Measurements from ENCODE around the gene PON2. TPM values are rescaled to one million over a fixed set of nuclear protein-coding genes. Genes with fewer than 3 reads are reported as not detected.

The PON2 gene
- total RNA-seq, 1 donor from 2014 or later, result 152 TPM

GRCh38 chr7:95405208-95405607 lies 29.6 kb downstream of the PON2 start:
- Histone ChIP-seq H4K20me1 (ENCODE audit: insufficient read depth, low read length) (no peaks in the 10 kb centered on the region), H3K36me3 (ENCODE audit: insufficient read depth, low read length) (peaks cover 31% of the 10 kb centered on the region), H3K79me2 (ENCODE audit: insufficient read depth, low read length) (no peaks in the 10 kb centered on the region), H3K4me1 (ENCODE audit: insufficient read depth, low read length) (no peaks in the 10 kb centered on the region), H3K27ac (ENCODE audit: low read depth, low read length) (no peak overlapping the region), H3K9ac (ENCODE audit: low read length) (no peak overlapping the region), H2AFZ (ENCODE audit: low read depth, low read length) (no peak overlapping the region), H3K9me3 (ENCODE audit: insufficient read depth, low read depth, low read length) (no peaks in the 10 kb centered on the region), H3K27me3 (ENCODE audit: insufficient read depth, low read length) (no peaks in the 10 kb centered on the region), H3K4me2 (ENCODE audit: low read length) (no peak overlapping the region), H3K4me3 (ENCODE audit: insufficient read depth, low read depth, low read length) (no peak overlapping the region)
- Mint-ChIP-seq H3K36me3 (ENCODE audit: low read depth, unreplicated experiment) (peaks cover 14% of the 10 kb centered on the region), H3K27ac (ENCODE audit: unreplicated experiment) (no peak overlapping the region), H3K4me1 (ENCODE audit: low read depth, unreplicated experiment) (no peaks in the 10 kb centered on the region), H3K4me3 (ENCODE audit: unreplicated experiment) (no peak overlapping the region), H3K9me3 (ENCODE audit: unreplicated experiment) (no peaks in the 10 kb centered on the region), H3K27me3 (ENCODE audit: low read depth, unreplicated experiment) (no peaks in the 10 kb centered on the region)
- DNase-seq (ENCODE audit: low read depth), result no peak
- TF ChIP-seq EZH2 (IDR thresholded peaks at IDR 0.05; ENCODE audit: insufficient read depth, low read length) (no peak), CTCF (IDR thresholded peaks at IDR 0.05; ENCODE audit: insufficient read depth, low read depth, low read length) (no peak)
- no peak for FAIRE-seq

GRCh38 chr7:95404316-95404865 lies 30.4 kb downstream of the PON2 start:
- no peaks in the 10 kb centered on the region for H4K20me1 ChIP-seq (ENCODE audit: insufficient read depth, low read length)
- peaks cover 25% of the 10 kb centered on the region for H3K36me3 ChIP-seq (ENCODE audit: insufficient read depth, low read length)
- H3K79me2 ChIP-seq (ENCODE audit: insufficient read depth, low read length), result no peaks in the 10 kb centered on the region
- no peak for FAIRE-seq
- no peak for DNase-seq (ENCODE audit: low read depth)
- Mint-ChIP-seq H3K4me1 (ENCODE audit: low read depth, unreplicated experiment) (no peaks in the 10 kb centered on the region), H3K27me3 (ENCODE audit: low read depth, unreplicated experiment) (no peaks in the 10 kb centered on the region), H3K36me3 (ENCODE audit: low read depth, unreplicated experiment) (peaks cover 10% of the 10 kb centered on the region), H3K27ac (ENCODE audit: unreplicated experiment) (no peak overlapping the region), H3K9me3 (ENCODE audit: unreplicated experiment) (no peaks in the 10 kb centered on the region), H3K4me3 (ENCODE audit: unreplicated experiment) (no peak overlapping the region)
- no peak overlapping the region for H3K27ac ChIP-seq (ENCODE audit: low read depth, low read length)
- H3K4me2 ChIP-seq (ENCODE audit: low read length), result no peak overlapping the region
- H2AFZ ChIP-seq (ENCODE audit: low read depth, low read length), result no peak overlapping the region
- no peak overlapping the region for H3K9ac ChIP-seq (ENCODE audit: low read length)
- TF ChIP-seq CTCF (IDR thresholded peaks at IDR 0.05; ENCODE audit: insufficient read depth, low read depth, low read length) (no peak), EZH2 (IDR thresholded peaks at IDR 0.05; ENCODE audit: insufficient read depth, low read length) (no peak)
- no peak overlapping the region for H3K4me3 ChIP-seq (ENCODE audit: insufficient read depth, low read depth, low read length)
- no peaks in the 10 kb centered on the region for H3K9me3 ChIP-seq (ENCODE audit: insufficient read depth, low read depth, low read length)
- no peaks in the 10 kb centered on the region for H3K27me3 ChIP-seq (ENCODE audit: insufficient read depth, low read length)
- H3K4me1 ChIP-seq (ENCODE audit: insufficient read depth, low read length), result no peaks in the 10 kb centered on the region

GRCh38 chr7:95398155-95398940 lies 36.5 kb downstream of the PON2 start:
- H3K9me3 ChIP-seq (ENCODE audit: insufficient read depth, low read depth, low read length), result peaks cover 4% of the 10 kb centered on the region
- no peak overlapping the region for H3K4me3 Mint-ChIP-seq (ENCODE audit: unreplicated experiment)
- H3K27me3 ChIP-seq (ENCODE audit: insufficient read depth, low read length), result no peaks in the 10 kb centered on the region
- no peaks in the 10 kb centered on the region for H3K36me3 Mint-ChIP-seq (ENCODE audit: low read depth, unreplicated experiment)
- DNase-seq (ENCODE audit: low read depth), result no peak
- H3K79me2 ChIP-seq (ENCODE audit: insufficient read depth, low read length), result no peaks in the 10 kb centered on the region
- no peak overlapping the region for H3K4me3 ChIP-seq (ENCODE audit: insufficient read depth, low read depth, low read length)
- H3K27me3 Mint-ChIP-seq (ENCODE audit: low read depth, unreplicated experiment), result peaks cover 15% of the 10 kb centered on the region
- H3K4me1 Mint-ChIP-seq (ENCODE audit: low read depth, unreplicated experiment), result no peaks in the 10 kb centered on the region
- no peak overlapping the region for H3K27ac Mint-ChIP-seq (ENCODE audit: unreplicated experiment)
- no peak overlapping the region for H3K9ac ChIP-seq (ENCODE audit: low read length)
- no peak overlapping the region for H3K27ac ChIP-seq (ENCODE audit: low read depth, low read length)
- no peak overlapping the region for H2AFZ ChIP-seq (ENCODE audit: low read depth, low read length)
- H3K36me3 ChIP-seq (ENCODE audit: insufficient read depth, low read length), result no peaks in the 10 kb centered on the region
- no peaks in the 10 kb centered on the region for H4K20me1 ChIP-seq (ENCODE audit: insufficient read depth, low read length)
- no peak for FAIRE-seq
- TF ChIP-seq CTCF (IDR thresholded peaks at IDR 0.05; ENCODE audit: insufficient read depth, low read depth, low read length) (no peak), EZH2 (IDR thresholded peaks at IDR 0.05; ENCODE audit: insufficient read depth, low read length) (no peak)
- peaks cover 8% of the 10 kb centered on the region for H3K9me3 Mint-ChIP-seq (ENCODE audit: unreplicated experiment)
- H3K4me2 ChIP-seq (ENCODE audit: low read length), result no peak overlapping the region
- H3K4me1 ChIP-seq (ENCODE audit: insufficient read depth, low read length), result no peaks in the 10 kb centered on the region

Measured in astrocyte (in vitro differentiated cells and primary cell).